ENCODE measurements around the gene MC4R.
"Not testable (repeated sequence)": the region's sequence is repeated elsewhere in the genome, so short reads cannot be mapped to it uniquely, and the experiment has no call there.

The MC4R gene

GRCh38 chr18:60372596-60372995, at the start of gene MC4R:
TSS of gene MC4R (minus strand) at chr18:60372775. CDS start at chr18:60372349, 426 bp downstream.
- no peak within 1 kb of the TSS for H3K27ac ChIP-seq
- no peak for TF ChIP-seq CTCF (IDR thresholded peaks at IDR 0.05; ENCODE audit: low read depth, low read length, missing control alignments)
- in situ Hi-C loops (cut with HindIII; ENCODE audit: low pct_ligation_motif_present, low sequenced_read_pairs): no loop called here
- H3K36me3 ChIP-seq (replicated peaks): no peaks in the 10 kb centered on the region
- peak; percentile 86 for DNase-seq
- no peaks in the 10 kb centered on the region for H3K27me3 ChIP-seq (replicated peaks)
- peak within 1 kb of the TSS; percentile 31 for H3K4me3 ChIP-seq (ENCODE audit: low read depth, low read length)

GRCh38 chr18:60422306-60422705, 49.7 kb upstream of the MC4R start:
- DNase-seq; in situ Hi-C loops (cut with HindIII; ENCODE audit: low pct_ligation_motif_present, low sequenced_read_pairs); H3K27ac ChIP-seq; H3K4me3 ChIP-seq (ENCODE audit: low read depth, low read length); H3K27me3 ChIP-seq (replicated peaks); H3K36me3 ChIP-seq (replicated peaks): not testable (repeated sequence)

GRCh38 chr18:60421356-60422118, 49.0 kb upstream of the MC4R start:
- Histone ChIP-seq H3K27ac (no peak overlapping the region), H3K27me3 (replicated peaks) (no peaks in the 10 kb centered on the region), H3K36me3 (replicated peaks) (no peaks in the 10 kb centered on the region), H3K4me3 (ENCODE audit: low read depth, low read length) (no peak overlapping the region)
- TF ChIP-seq CTCF (IDR thresholded peaks at IDR 0.05; ENCODE audit: low read depth, low read length, missing control alignments): no peak
- in situ Hi-C loops (cut with HindIII; ENCODE audit: low pct_ligation_motif_present, low sequenced_read_pairs): no loop called here
- DNase-seq: no peak

- no peak for TF ChIP-seq CTCF (IDR thresholded peaks at IDR 0.05; ENCODE audit: low read depth, low read length, missing control alignments)
- Histone ChIP-seq H3K36me3 (replicated peaks) (no peaks in the 10 kb centered on the region), H3K27me3 (replicated peaks) (no peaks in the 10 kb centered on the region), H3K27ac (no peak overlapping the region), H3K4me3 (ENCODE audit: low read depth, low read length) (no peak overlapping the region)
- no peak for DNase-seq
- in situ Hi-C loops (cut with HindIII; ENCODE audit: low pct_ligation_motif_present, low sequenced_read_pairs): no loop called here
Observed at GRCh38 chr18:60417946-60418345, 45.4 kb upstream of the MC4R start.

- Histone ChIP-seq H3K4me3 (ENCODE audit: low read depth, low read length) (no peak overlapping the region), H3K27me3 (replicated peaks) (no peaks in the 10 kb centered on the region), H3K27ac (no peak overlapping the region), H3K36me3 (replicated peaks) (no peaks in the 10 kb centered on the region)
- peak; percentile 76 for TF ChIP-seq CTCF (IDR thresholded peaks at IDR 0.05; ENCODE audit: low read depth, low read length, missing control alignments)
- no peak for DNase-seq
- in situ Hi-C loops (cut with HindIII; ENCODE audit: low pct_ligation_motif_present, low sequenced_read_pairs): no loop called here
Observed at GRCh38 chr18:60413944-60414547, 41.5 kb upstream of the MC4R start.

- in situ Hi-C loops (cut with HindIII; ENCODE audit: low pct_ligation_motif_present, low sequenced_read_pairs): no loop called here
- H3K27me3 ChIP-seq (replicated peaks): no peaks in the 10 kb centered on the region
- no peak overlapping the region for H3K4me3 ChIP-seq (ENCODE audit: low read depth, low read length)
- peak; percentile 55 for TF ChIP-seq CTCF (IDR thresholded peaks at IDR 0.05; ENCODE audit: low read depth, low read length, missing control alignments)
- no peak for DNase-seq
- H3K36me3 ChIP-seq (replicated peaks): no peaks in the 10 kb centered on the region
- H3K27ac ChIP-seq: no peak overlapping the region
Observed at GRCh38 chr18:60411715-60412114, 39.1 kb upstream of the MC4R start.

Data from brain microvascular endothelial cell (primary cell).